ENCODE data around the gene KHDRBS1. TPM values are rescaled to one million over a fixed set of nuclear protein-coding genes. Genes with fewer than 3 reads are reported as not detected.
A peak's percentile ranks its signal among the peaks of the same experiment; 100 is the strongest.

KHDRBS1 gene
- total and polyA plus RNA-seq, 7 donors: 58.0 to 83.7 (median 72.0) TPM

GRCh38 chr1:32071758-32072621, 58.3 kb downstream of the KHDRBS1 start:
- peaks cover 4 to 22% (median 7%) of the 10 kb centered on the region in 4 donors for H3K36me3 ChIP-seq
- DNase-seq: no peak
- 17% methylated on average over 14 of the region's 14 CpGs for WGBS, 2 donors
- peak overlapping the region; percentile 90 to 97 (median 94) for H3K27ac ChIP-seq
- peak overlapping the region; percentile 71 to 89 (median 77) for H3K4me3 ChIP-seq
- intact Hi-C loops (cut with DNase I): loop anchor here (2.0 kb wide), 2 partner anchors 37 to 57 kb away; partner anchors contain the start of gene KPNA6
- no peaks in the 10 kb centered on the region for H3K27me3 ChIP-seq
- TF ChIP-seq POLR2AphosphoS5 (IDR thresholded peaks at IDR 0.05) (no peak), EP300 (IDR thresholded peaks at IDR 0.05) (no peak), POLR2A (IDR thresholded peaks at IDR 0.05) (no peak), CTCF (IDR thresholded peaks at IDR 0.05) (no peak)
- peaks cover 0 to 22% (median 13%) of the 10 kb centered on the region in 4 donors for H3K4me1 ChIP-seq
- no peaks in the 10 kb centered on the region for H3K9me3 ChIP-seq

DNA sequence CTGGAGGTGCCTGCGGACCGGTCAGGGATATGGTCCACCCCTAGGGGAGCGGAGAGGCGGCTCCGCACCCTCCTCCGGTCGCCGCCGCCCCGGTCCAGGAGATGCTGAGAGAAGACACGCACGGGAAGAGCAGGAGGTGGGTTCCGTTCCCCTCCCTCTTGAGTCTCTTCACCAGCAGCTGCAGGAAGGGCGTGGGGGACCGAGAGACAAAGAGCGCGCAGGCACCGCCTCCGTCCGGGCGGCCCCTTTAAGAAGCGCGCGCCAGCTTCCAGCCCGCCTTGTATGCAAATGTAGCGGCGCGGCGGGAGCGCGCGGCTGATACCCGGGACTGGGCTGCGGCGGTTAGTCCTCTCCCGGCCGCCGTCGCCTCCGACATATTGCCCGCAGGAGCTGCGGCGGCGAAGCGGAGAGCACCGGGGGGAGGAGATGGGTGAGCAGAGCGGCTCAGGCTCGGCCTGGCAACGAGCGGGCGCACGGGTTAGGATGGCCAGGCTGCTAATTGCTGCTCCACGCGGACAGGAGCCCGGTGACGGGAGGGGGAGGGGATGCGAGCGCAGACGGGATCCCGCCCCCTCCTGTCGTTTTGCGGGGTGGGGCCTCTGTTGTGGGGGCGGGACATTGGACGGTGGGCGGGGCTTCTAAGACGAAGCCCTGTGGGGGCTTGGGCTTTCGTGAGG, 59.1 kb downstream of the KHDRBS1 start, which contains the start of gene TMEM39B:
TMEM39B (plus strand) TSS at position 318 of the 677 bp plus-strand sequence; CDS start at position 427, 109 bp downstream.
- H3K36me3 ChIP-seq: peaks cover 8 to 30% (median 15%) of the 10 kb centered on the region in 4 donors
- H3K9me3 ChIP-seq: no peaks in the 10 kb centered on the region
- H3K27ac ChIP-seq: peak within 1 kb of the TSS; percentile 90 to 97 (median 94)
- peaks cover 0 to 22% (median 13%) of the 10 kb centered on the region in 4 donors for H3K4me1 ChIP-seq
- WGBS, 2 donors: 0 to 1% methylated on average over 67 of the region's 67 CpGs
- DNase-seq: peak; percentile 97
- TF ChIP-seq POLR2A (IDR thresholded peaks at IDR 0.05) (peak; percentile 26 to 44), POLR2AphosphoS5 (IDR thresholded peaks at IDR 0.05) (peak; percentile 46 to 88 (median 82)), CTCF (IDR thresholded peaks at IDR 0.05) (peak in 2 of 4 experiments; percentile 16 to 46), EP300 (IDR thresholded peaks at IDR 0.05) (peak in 1 of 4 donors; percentile 63)
- intact Hi-C loops (cut with DNase I): loop anchor here (2.0 kb wide), 2 partner anchors 36 to 58 kb away; partner anchors contain the start of gene KPNA6
- H3K4me3 ChIP-seq: peak within 1 kb of the TSS; percentile 71 to 89 (median 77)
- no peaks in the 10 kb centered on the region for H3K27me3 ChIP-seq

- intact Hi-C loops (cut with DNase I): loop anchor here (2.0 kb wide), 2 partner anchors 35 to 59 kb away; partner anchors contain the start of gene KPNA6
- Histone ChIP-seq H3K27me3 (no peaks in the 10 kb centered on the region), H3K27ac (peak overlapping the region; percentile 90 to 97 (median 94)), H3K9me3 (no peaks in the 10 kb centered on the region), H3K4me1 (peaks cover 0 to 22% (median 13%) of the 10 kb centered on the region in 4 donors), H3K36me3 (peaks cover 8 to 38% (median 18%) of the 10 kb centered on the region in 4 donors), H3K4me3 (peak overlapping the region; percentile 71 to 89 (median 77))
- no peak for DNase-seq
- TF ChIP-seq CTCF (IDR thresholded peaks at IDR 0.05) (no peak), POLR2AphosphoS5 (IDR thresholded peaks at IDR 0.05) (no peak), EP300 (IDR thresholded peaks at IDR 0.05) (no peak), POLR2A (IDR thresholded peaks at IDR 0.05) (no peak)
- WGBS, 2 donors: 28 to 37% methylated on average over 28 of the region's 28 CpGs
These were observed 59.9 kb downstream of the KHDRBS1 start for GRCh38 chr1:32073299-32074229.

DNA sequence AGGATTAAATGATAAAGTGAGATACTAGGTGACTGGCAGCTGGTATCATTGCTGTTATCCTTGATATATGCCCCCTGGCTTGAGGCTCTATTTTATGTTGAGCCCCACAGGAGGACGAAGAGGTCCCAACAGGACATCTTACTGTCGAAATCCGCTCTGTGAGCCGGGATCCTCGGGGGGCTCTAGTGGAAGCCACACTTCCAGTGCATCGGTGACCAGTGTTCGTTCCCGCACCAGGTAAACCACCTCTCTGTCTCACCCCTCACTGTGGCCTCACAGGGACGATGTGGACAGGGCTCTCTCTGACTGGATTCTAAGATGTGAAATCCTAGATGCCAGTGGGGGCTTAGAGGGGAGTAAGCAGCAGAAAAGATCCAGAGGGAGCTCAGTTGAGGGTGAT, 61.2 kb downstream of the KHDRBS1 start:
- Histone ChIP-seq H3K36me3 (peaks cover 8 to 49% (median 18%) of the 10 kb centered on the region in 4 donors), H3K9me3 (no peaks in the 10 kb centered on the region), H3K4me3 (no peak overlapping the region), H3K4me1 (peaks cover 0 to 22% (median 13%) of the 10 kb centered on the region in 4 donors), H3K27ac (no peak overlapping the region), H3K27me3 (no peaks in the 10 kb centered on the region)
- intact Hi-C loops (cut with DNase I): no loop called here
- DNase-seq: no peak
- TF ChIP-seq POLR2AphosphoS5 (IDR thresholded peaks at IDR 0.05): no peak
- TF ChIP-seq EP300 (IDR thresholded peaks at IDR 0.05): no peak
- TF ChIP-seq POLR2A (IDR thresholded peaks at IDR 0.05): no peak
- TF ChIP-seq CTCF (IDR thresholded peaks at IDR 0.05): no peak
- 95 to 96% methylated on average over 9 of the region's 9 CpGs for WGBS, 2 donors

Measured in sigmoid colon (tissue), 7 donors.